ENCODE results near the gene USP17L27.
"Not testable (repeated sequence)": the region's sequence is repeated elsewhere in the genome, so short reads cannot be mapped to it uniquely, and the experiment has no call there.

Gene USP17L27, protein sequence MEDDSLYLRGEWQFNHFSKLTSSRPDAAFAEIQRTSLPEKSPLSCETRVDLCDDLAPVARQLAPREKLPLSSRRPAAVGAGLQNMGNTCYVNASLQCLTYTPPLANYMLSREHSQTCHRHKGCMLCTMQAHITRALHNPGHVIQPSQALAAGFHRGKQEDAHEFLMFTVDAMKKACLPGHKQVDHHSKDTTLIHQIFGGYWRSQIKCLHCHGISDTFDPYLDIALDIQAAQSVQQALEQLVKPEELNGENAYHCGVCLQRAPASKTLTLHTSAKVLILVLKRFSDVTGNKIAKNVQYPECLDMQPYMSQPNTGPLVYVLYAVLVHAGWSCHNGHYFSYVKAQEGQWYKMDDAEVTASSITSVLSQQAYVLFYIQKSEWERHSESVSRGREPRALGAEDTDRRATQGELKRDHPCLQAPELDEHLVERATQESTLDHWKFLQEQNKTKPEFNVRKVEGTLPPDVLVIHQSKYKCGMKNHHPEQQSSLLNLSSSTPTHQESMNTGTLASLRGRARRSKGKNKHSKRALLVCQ

GRCh38 chr4:9343848-9344247 lies at the start of gene USP17L27:
Gene USP17L27, plus strand, starts transcription at chr4:9344148. Its CDS starts 0 bp downstream, at chr4:9344148.
- not testable (repeated sequence) for DNase-seq (ENCODE audit: low read depth)

DNA sequence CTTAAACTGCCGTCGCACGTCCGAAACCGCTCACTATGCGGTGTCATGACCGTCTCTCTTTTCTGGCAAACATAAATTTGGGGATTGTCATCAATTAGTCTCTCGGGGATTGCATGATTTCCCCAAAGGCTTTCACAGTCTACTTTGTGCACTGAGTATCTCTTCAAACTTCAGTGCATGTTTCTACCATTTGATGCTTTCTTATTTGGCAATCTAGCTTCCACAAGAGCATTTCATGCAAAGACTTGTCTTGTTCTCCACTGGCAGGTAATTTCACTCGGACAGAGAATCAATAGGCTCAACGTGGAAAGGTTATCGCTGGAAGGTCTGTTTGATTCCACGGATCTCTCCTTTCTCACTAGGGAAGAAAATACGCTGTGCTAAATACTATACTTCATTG lies 19.8 kb upstream of the USP17L27 start:
- DNase-seq (ENCODE audit: low read depth), result not testable (repeated sequence)

GRCh38 chr4:9324865-9325264 lies 19.1 kb upstream of the USP17L27 start, which contains the start of gene USP17L24:
Gene USP17L24, plus strand, starts transcription at chr4:9325165. Its CDS starts 0 bp downstream, at chr4:9325165.
- not testable (repeated sequence) for DNase-seq (ENCODE audit: low read depth)

DNA sequence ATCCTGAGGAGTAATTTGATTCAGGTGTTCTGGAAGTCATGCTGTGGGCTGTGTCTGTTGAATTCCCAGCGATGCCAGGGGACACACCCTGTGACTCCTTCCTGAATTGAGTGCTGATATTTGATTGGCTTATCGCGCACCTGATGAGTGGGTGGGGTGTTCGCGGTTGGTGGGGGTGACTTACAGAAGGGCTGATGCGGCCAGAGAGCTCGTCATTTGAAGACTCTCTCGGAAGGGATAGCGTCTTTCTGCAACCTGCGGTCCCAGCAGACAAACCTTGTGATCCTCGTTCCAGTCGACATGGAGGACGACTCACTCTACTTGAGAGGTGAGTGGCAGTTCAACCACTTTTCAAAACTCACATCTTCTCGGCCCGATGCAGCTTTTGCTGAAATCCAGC lies 14.3 kb upstream of the USP17L27 start, which contains the start of gene USP17L25:
USP17L25 (plus strand) TSS at position 301 of the 400 bp plus-strand sequence; CDS start at position 301, 0 bp downstream.
- not testable (repeated sequence) for DNase-seq (ENCODE audit: low read depth)

GRCh38 chr4:9334358-9334757 lies 9.6 kb upstream of the USP17L27 start, which contains the start of gene USP17L26:
Gene USP17L26, plus strand, starts transcription at chr4:9334658. Its CDS starts 0 bp downstream, at chr4:9334658.
- DNase-seq (ENCODE audit: low read depth), result not testable (repeated sequence)

- not testable (repeated sequence) for DNase-seq (ENCODE audit: low read depth)
Observed at GRCh38 chr4:9339103-9339502, 4.8 kb upstream of the USP17L27 start, which contains the start of gene USP17L5. Gene USP17L5, plus strand, starts transcription at chr4:9339403. Its CDS starts 0 bp downstream, at chr4:9339403.

DNA sequence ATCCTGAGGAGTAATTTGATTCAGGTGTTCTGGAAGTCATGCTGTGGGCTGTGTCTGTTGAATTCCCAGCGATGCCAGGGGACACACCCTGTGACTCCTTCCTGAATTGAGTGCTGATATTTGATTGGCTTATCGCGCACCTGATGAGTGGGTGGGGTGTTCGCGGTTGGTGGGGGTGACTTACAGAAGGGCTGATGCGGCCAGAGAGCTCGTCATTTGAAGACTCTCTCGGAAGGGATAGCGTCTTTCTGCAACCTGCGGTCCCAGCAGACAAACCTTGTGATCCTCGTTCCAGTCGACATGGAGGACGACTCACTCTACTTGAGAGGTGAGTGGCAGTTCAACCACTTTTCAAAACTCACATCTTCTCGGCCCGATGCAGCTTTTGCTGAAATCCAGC lies 4.6 kb downstream of the USP17L27 start, which contains the start of gene USP17L28:
USP17L28 (plus strand) TSS at position 301 of the 400 bp plus-strand sequence; CDS start at position 301, 0 bp downstream.
- not testable (repeated sequence) for DNase-seq (ENCODE audit: low read depth)

- DNase-seq (ENCODE audit: low read depth), result not testable (repeated sequence)
Observed at GRCh38 chr4:9350866-9351265, 6.9 kb downstream of the USP17L27 start.

- not testable (repeated sequence) for DNase-seq (ENCODE audit: low read depth)
Observed at GRCh38 chr4:9353338-9353737, 9.4 kb downstream of the USP17L27 start, which contains the start of gene USP17L29. Gene USP17L29, plus strand, starts transcription at chr4:9353638. Its CDS starts 0 bp downstream, at chr4:9353638.

DNA sequence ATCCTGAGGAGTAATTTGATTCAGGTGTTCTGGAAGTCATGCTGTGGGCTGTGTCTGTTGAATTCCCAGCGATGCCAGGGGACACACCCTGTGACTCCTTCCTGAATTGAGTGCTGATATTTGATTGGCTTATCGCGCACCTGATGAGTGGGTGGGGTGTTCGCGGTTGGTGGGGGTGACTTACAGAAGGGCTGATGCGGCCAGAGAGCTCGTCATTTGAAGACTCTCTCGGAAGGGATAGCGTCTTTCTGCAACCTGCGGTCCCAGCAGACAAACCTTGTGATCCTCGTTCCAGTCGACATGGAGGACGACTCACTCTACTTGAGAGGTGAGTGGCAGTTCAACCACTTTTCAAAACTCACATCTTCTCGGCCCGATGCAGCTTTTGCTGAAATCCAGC lies 18.9 kb downstream of the USP17L27 start, which contains the start of gene USP17L30:
USP17L30 (plus strand) TSS at position 301 of the 400 bp plus-strand sequence; CDS start at position 301, 0 bp downstream.
- DNase-seq (ENCODE audit: low read depth), result not testable (repeated sequence)

- not testable (repeated sequence) for DNase-seq (ENCODE audit: low read depth)
Observed at GRCh38 chr4:9379881-9380280, 35.9 kb downstream of the USP17L27 start.

- DNase-seq (ENCODE audit: low read depth), result not testable (repeated sequence)
Observed at GRCh38 chr4:9381012-9381534, 37.1 kb downstream of the USP17L27 start.

- no peak for DNase-seq (ENCODE audit: low read depth)
Observed at GRCh38 chr4:9384126-9384525, 40.2 kb downstream of the USP17L27 start.

DNA sequence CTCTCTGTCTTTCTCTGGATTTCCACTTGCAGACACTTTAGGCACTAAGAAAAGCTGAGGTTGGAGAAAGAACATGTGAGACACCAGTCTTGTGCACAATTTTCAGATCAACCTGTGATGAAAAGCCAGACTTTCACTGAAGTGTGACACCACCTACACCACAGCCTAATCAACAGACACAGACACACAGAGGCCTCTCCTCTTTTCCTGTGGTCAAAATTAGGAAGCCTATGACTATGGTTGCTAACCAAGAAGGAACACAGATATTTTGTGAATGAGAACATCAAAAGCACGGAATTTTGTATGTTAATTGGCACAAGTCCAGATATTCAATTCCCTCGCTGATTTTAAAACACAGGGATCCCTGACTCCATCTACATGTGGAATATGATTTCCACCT lies 45.1 kb downstream of the USP17L27 start:
- not testable (repeated sequence) for DNase-seq (ENCODE audit: low read depth)

Data from HS-27A (cell line).